Activated CD8-positive, alpha-beta memory T cell treated with anti-CD3 and anti-CD28 coated beads, Interleukin-2, amount 50 U/mL, for 1 hour (primary cell): ENCODE results near the gene ARHGAP10.
"Not testable (repeated sequence)": the region's sequence is repeated elsewhere in the genome, so short reads cannot be mapped to it uniquely, and the experiment has no call there.

Experiments
- DNase-seq: peaks from one replicate; pipeline ENCODE4 v3.0.0-alpha.2; 2020; ENCODE audit errors: extremely low read depth

Gene ARHGAP10

DNA sequence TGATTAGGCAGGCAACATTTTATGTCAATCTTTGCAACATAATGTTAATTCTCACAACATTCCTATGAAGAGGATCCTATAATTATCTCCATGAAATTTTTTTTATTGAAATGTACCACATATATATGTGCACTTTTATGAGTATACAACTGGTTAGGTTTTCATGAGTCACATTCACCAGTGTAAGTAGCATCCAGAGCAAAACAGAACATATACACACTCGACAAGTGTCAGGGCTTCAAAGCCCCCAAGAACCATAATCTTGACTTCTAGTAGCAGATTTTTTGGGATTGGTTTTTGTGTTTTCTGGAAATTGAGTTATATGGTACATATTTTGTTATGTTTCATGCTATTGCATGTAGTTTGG is 62.4 kb downstream of the ARHGAP10 start:
- DNase-seq = no peak

DNA sequence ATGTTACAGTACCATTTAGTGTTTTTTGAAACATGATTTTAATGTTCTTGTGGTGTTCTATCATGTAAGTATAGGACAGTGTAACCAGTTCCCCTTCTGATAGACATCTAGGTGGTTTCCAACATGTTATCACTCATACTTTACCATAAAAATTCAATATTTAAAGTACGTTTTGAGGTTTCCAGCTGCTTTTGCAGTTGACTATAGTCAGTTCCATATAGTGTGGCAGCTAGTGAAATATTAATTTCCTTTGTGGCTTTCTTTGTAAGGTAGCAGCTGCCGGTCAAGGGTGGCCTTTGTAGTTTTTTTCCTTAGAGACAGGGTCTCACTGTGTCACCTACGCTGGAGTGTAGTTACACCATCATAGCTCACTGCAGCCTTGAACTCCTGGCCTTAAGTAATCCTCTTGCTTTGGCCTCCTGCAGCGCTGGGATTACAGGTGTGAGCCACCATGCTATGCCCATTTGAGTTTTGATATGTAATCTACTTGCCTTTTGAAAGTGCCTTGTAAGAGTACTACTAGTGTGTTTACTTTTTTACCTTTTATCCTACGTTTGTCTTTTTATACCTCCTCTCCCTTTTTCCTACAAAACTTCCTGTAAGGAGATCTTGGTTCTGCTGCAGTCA is 63.0 kb downstream of the ARHGAP10 start:
- DNase-seq = no peak

DNA sequence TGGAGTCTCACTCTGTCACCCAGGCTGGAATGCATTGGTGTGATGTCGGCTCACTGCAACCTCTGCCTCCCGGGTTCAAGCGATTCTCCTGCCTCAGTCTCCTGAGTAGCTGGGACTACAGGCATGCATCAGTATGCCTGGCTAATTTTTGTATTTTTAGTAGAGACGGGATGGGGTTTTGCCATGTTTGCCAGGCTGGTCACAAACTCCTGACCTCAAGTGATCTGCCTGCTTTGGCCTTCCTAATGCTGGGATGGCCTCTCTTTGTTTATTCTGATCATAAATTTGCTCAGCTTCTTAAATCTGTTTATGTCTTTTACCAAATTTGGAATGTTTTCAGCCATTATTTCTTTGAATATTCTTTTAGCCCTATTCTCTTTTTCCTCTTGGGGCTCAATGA is 67.2 kb downstream of the ARHGAP10 start:
- not testable (repeated sequence) for DNase-seq

DNA sequence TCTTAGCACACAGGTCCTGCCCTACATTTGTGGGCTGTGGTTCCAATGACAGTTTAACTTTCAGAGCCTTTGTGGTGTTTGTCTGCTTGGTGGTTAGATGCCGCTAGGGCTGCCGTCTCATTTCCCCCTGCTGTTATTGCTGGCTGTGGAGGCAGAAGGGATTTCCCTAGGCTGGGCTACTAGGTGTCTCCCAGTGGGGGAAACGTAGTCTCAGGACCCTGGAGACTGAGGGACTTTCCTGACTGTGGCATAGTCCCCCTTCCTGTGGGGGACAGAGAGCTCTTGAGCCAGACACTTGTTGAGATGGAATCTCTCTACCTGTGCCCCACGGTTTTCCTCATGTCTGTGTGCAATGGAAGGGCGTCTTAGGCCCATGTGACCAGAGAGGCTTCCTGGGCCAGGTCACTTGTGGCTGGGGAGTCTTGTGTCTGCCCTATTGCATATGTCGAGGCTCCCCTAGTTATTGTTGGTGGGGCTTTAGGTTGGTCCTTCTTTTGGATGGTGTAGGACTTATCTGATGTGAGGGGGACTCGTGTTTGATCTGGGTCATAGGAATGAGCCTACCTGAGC is 68.2 kb downstream of the ARHGAP10 start:
- DNase-seq = peak; percentile 39

DNA sequence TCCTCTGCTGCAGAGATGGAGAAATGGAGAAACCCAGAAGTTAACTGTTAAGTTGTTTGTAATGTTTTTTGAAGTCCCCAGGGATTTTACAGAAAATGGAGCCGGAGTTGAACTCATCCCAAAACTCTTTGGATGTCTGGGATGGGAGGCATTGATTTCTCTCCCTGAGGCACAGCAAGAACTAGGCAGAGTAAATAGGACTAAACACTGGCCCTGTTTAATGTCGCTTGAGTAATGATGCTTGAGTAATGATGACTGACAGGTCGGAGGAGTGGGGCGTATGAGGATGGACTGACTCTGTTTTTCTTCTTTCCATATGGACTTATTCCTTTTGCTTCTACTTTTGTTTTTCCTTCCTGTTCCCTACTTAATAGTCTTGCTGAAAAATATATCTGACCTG is 69.9 kb downstream of the ARHGAP10 start:
- DNase-seq = no peak

DNA sequence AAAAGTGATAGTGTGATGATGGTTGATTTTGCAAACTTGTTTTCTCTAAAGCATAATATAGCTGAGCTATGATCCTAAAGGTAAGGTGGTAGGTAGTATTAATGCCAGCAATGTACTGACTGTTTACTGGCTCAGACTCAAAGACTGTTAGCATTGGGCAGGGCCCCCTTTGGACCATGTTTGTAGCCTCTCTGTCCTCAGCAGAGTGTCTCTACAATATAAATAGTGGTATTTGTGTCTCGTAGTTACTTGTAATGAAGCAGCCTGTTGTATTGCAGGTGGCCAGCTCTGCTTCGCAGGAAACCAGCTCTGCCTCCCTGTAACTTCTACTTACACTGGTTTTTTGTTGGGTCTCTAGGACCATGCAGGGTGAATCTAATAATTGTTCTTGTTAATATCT is 70.5 kb downstream of the ARHGAP10 start:
- no peak for DNase-seq

DNA sequence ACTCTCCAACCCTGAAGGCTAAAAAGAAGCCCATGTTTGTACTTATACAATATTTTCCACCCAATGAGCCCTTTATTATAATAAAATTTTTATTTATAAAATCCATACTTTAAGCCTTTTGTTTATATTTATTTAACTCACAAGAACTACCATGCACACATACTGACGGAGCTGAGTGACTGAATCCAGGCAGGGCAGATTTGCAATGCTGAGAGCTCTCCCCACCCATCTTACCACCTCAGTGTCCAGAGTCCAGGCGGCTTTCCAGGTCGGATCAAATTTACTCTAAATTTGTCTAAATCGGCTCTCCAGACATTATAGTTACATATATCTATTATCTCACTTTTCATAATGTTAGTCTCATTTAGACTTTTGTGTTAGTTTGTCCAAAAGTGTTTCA is 74.1 kb downstream of the ARHGAP10 start:
- no peak for DNase-seq

DNA sequence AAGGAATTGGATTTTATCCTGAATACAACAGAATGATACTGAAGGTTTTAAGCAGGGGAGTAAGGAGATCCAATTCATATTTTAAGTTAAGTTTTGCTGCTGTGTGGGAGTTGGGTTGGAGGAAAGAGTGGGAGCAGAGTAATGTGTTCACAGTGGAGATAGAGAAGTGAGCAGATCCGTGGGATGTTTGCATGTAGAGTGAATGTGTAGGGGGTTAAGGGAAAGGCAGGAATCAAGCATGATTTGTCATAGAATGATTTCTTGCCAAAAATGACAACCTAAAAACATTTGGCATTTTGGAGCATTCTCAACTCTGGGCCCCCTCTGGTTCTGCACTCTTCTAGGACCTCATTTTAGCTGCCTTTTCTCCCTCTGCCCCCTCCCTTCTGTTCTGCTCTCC is 76.6 kb downstream of the ARHGAP10 start:
- DNase-seq = no peak

DNA sequence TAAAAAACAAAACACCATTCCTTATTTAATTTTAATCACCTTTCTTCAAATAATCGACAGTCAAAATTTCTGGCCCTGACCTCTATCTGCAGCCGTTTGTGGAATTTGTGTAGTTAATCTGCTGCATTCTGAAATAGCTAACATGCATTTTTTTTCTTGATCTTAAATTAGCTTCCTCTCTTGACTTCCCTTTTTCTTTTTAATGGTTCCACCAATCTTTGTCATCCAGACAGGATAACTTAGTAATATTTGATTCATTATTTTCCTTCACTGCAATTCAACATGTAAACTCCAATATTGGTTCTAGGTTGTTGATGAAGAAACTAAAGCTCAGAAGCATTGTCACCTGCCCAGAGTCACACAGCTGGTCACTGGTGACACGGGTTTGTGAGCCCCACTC is 77.3 kb downstream of the ARHGAP10 start:
- no peak for DNase-seq

DNA sequence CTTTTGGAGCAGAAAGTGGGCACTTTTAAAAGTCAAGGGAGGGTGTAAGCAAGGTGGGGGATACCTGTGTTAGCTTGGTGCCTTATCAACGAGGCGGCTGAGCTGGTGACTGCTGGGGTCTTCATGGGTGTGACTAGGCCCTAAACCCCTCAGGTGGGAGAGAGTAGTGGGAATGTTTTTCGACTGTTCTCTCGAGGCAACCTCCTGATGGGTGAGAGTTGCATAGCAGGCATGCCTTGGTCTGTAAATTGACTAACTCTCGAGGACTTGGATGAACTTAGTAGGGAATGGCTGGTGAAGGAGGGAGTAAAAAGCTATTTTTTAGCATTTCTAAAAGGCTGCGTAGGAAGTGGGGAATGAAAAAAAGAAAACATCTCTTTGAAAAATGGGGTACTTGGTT is 80.0 kb downstream of the ARHGAP10 start:
- no peak for DNase-seq

DNA sequence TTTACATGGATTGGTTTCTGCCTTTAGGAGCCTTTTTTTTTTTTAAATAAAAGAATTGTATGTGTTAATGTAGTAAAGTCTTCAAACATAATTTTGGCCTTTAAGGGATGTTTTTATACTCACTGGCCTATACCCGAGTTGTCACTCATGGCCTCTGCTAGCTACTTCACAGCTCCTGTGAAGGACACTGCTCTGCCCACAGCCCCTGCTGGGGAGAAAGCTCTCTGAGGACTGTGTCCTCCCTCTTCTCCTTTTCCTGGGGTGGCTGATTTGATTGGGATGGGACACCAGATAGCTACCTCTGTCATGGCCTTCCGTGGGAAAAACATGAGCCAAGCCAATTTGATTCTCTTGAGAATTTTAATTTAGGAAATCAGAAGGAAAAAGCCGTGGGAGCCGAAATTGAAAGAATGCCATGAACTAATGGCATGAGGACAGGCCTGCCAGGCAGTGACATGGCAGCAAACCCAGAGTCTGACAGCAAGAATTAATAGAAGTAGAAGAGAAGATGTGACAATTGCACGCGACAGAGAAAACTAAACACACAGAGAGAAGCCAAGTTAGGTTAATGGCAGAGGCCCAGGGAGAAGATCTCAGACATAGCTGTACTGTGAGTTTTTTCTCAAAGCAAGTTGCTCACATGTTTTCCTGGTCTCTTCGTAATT is 81.4 kb downstream of the ARHGAP10 start:
- DNase-seq = no peak

DNA sequence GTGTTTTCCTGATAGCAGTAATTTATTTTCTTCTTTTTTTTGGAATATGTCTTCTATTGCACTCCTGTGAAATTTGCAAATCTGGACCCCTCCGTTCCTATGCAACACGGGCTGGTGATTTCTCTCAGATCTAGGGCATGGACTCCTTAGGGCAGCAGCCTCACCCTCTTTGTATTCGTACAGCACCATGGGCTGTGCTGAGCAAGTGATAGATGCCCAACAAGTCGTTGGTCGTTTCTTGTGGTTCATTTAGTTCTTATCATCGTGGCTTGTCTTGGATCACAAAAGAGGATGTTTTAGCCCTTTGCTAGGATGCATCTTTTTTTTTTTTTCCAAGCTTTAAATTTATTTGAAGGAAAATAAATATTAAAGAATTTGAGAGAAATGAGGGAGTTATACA is 82.1 kb downstream of the ARHGAP10 start:
- DNase-seq = no peak

DNA sequence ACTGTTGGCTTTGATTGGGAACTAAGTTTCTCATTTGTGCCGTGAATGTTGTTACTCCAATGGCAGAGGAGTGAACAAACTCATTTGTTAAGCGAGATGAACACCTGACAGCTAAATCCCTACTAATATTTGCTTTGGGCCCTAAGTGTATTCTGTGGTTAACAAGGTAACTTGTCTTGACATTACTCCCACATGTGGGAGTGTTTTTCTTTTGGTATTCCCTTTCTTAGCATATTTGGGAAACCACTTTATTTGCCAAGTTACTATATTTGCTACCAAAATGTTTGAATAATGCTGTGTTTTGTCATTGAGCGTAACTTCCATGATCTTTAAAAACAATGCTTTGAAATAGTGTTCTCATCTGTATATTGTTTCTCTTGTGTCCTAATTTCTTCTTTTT is 82.5 kb downstream of the ARHGAP10 start:
- DNase-seq = no peak

DNA sequence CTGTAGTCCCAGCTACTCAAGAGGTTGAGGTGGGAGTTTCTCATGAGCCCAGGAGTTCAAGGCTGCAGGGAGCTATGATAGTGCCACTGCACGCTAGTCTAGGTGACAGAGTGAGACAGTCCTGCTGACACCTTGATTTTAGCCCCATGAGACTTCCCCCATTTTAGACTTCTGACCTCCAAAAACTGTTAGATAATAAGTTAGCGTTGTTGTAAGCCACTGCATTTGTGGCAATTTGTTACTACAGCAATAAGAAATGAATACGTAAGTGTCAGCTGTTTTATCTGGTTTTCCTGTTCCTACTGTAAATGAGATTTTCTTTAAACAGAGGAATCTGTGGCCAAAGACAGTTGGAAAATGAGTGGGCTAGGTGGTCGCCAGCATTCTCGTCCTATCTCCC is 83.9 kb downstream of the ARHGAP10 start:
- DNase-seq = no peak

DNA sequence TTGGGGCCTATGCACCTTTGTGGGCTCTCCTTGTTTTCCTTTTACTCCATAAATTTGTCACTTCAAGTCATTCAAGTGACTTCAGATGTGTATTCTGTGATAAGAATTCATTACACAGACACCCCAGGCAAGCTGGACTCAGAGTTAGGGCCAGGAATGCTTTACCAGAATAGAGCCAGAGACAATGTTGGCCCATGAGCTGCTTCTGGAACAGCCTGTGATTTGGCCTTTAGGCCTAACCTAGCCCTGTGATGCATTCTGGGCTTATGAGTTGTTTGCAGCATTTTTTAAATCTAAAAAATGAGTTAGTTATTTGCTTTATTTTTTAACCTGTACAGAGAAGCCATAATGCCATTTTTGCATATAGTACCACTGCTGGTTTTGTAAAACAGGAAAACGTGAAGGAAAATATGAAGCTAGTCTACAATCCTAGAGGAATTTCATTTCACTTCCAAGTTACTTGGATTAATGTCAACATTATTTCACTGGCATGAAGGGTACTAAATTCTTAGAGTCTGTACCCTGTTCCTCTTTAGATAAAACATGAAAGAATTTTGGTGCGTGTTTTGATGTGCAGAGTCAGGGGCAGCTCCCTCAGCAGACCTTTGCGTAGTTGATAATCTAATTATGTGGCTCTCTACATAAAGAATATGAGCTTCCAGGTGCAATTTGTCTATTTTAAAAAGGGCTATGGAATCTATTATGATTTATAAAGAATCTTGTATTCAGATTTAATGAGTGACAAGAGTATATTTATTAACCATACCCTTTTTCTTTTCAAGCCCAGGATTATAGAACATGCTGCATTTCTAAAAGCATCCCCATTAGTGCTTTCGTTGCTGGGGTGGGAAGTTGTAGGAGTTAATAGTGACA is 84.7 kb downstream of the ARHGAP10 start:
- DNase-seq = no peak

DNA sequence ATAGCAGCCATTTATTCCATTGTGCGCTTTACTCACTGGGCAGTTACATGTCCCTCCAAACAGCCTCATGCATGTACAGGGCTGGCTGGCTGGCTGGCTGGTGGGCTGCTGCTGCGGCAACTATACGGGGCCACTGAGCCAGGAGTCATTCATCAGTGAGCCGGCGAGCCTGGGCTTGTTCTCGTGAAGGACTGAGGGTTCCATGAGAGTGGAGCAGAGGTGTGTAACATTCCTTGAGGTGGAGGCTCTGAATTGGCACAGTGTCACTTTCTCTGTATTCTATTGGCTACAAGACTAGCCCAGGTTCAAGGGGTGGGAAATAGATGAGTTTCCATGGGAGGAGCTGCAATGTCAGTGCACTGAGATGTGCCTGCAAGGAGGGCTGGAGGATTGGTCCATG is 89.1 kb downstream of the ARHGAP10 start:
- no peak for DNase-seq

DNA sequence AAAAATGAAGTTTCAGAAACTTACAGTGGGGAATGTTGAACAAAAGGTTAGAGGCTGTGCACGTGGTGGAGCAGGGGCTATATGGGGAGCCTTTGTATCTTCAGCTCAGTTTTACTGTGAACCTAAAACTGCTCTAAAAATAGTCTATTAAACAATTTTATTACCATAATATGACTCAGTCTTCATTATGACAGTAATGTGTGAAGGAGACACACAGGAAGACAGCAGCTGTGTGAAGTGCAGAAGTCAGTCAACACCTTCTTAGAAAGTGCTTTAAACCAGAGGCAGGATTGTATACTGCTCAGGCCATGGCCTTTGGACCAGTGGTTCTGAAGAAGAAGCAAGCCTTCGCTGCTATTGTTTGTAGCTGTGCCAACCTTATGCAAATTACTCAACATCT is 89.7 kb downstream of the ARHGAP10 start:
- no peak for DNase-seq

DNA sequence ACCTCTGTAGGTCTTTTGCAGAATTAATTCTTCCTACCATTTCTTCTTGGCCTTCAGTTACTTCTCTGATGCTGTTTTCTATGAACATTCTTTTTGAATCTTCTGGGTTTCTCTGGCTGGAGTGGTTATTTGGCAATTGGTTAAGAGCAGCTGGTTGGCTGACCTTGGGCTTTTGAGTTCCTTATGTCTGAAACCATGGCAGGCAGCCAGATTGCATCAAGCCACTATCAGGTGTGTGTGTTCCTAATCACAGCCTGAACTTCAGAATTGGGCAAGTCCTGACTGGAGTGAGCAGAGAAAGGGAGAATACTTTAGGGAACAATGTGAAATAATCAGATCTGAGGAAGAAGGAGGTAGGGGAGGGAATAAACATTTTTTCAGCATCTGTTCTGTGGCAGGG is 90.2 kb downstream of the ARHGAP10 start:
- no peak for DNase-seq

DNA sequence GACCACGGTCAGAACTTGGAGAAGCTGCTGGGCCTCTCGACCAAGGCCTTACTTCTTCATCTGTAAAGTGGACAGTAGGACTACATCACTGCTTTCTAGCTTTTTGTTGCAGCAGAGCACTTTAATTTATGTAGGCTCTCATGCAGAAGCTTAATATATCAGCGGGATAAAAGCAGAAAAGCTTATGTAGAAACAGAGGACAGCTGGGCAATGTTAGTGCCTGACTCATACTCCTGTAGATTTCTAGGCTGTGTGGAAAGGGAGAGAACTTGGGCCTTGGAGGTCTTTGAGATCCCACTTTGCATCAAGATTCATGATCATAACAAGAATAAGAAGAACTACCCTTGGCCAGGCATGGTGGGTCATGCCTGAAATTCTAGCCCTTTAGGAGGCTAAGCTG is 91.2 kb downstream of the ARHGAP10 start:
- no peak for DNase-seq

DNA sequence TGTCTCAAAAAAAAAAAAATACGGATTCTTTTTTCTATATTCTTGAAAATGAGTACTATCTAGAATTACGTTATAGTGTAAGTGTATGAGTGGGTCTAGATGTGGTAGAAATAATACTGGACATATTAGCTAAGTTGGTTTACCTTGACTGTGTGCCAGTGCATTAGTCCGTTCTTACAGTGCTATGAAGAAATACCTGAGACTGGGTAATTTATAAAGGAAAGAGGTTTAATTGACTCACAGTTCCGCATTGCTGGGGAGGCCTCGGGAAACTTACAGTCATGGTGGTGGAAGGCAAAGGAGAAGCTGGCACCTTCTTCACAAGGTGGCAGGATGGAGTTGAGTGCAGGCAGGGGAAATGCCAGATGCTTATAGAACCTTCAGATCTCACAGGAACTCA is 92.4 kb downstream of the ARHGAP10 start:
- DNase-seq = no peak

DNA sequence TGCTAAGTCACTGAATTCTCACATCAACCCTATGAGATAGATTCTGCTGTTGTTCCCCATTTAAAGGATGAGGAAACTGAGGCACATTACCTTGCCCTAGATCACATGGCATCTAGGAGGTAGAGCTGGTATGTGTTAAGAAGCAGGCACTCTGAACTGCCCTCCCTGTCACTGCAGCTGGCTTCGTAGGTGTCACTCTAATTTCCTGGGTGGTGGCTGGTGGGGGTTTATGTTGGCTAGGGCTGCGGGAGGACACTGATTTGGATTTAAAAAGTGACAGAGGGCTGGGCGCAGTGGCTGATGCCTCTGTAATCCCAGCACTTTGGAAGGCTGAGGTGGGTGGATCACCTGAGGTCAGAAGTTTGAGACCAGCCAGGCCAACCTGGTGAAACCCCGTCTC is 93.0 kb downstream of the ARHGAP10 start:
- no peak for DNase-seq

DNA sequence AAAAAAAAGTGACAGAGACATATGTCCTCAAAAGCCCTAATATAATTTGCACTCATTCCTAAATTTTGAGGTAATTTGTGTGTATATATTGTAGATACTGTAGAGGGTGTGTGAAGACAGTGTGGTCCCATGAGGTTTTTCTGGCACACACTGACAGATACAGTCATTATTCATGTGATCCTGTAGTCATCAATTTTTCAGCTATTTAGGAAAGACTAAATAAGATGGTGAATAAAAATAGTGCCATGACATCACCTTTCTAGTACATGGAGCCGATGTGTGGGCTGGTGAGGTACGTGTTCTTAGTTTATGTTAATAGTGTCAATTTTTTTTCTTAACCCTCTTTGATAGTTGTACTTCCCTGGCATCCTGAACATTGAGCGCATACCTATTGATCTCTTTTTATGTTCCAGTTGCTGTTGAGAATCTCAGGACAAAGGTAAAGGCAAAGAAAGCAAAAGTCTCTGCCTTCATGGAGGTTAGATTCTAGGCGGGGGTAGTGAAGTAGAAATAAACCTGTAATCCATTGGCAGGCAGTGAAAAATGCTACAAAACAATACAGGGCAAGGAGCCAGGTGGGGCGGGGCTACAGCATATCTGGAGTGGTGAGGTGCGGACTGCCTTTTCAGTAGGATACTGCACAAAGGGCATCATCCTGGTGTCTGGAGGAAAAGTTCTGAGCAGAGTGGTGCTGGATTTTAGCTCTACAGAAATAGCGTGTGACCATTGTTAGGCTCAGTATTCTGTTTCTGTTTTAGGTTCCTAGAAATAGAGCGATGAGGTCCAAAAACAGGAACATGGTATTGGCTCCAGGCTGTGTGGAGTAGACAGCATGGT is 93.8 kb downstream of the ARHGAP10 start:
- no peak for DNase-seq
